OCI-LY3 (cell line): ENCODE data around the gene RAPSN.

Experiments used
- H2AFZ ChIP-seq: fragments of 200-600, 300-600 bp; shearing (Covaris generic); 2 replicates; pipeline ENCODE4 v1.6.0; 2014; ENCODE audit warnings: antibody characterized with exemption, low read depth, low read length
- H3K27ac ChIP-seq: fragments of 200-600, 300-600 bp; sonication (generic); 2 replicates; pipeline ENCODE4 v1.5.1; 2014; ENCODE audit warnings: mild to moderate bottlenecking, low read length, moderate library complexity, mixed read lengths
- H3K27me3 ChIP-seq: fragments of 200-600, 300-600 bp; sonication (generic); 2 replicates; pipeline ENCODE4 v1.6.1; 2014; ENCODE audit warnings: low read depth, low read length, mixed read lengths
- H3K36me3 ChIP-seq: fragments of 200-600, 300-600 bp; sonication (generic); replicated peaks from 2 replicates; pipeline ENCODE3; 2014; ENCODE audit warnings: low read depth, low read length, mixed read lengths
- H3K4me1 ChIP-seq: fragments of 300-600, 200-600 bp; sonication (generic); 2 replicates; pipeline ENCODE4 v1.6.1; 2014; ENCODE audit warnings: low read length, mixed read lengths
- H3K4me2 ChIP-seq: fragments of 200-600, 300-600 bp; sonication (generic); 2 replicates; pipeline ENCODE4 v1.6.1; 2014; ENCODE audit warnings: low read length, mixed read lengths
- H3K4me3 ChIP-seq: fragments of 300-600, 200-600 bp; sonication (generic); 2 replicates; pipeline ENCODE4 v1.5.1; 2014; ENCODE audit warnings: antibody characterized with exemption, mild to moderate bottlenecking, low read length, moderate library complexity
- H3K79me2 ChIP-seq: fragments of 300-600, 200-600 bp; shearing (Covaris generic); 2 replicates; pipeline ENCODE4 v1.6.1; 2014; ENCODE audit warnings: mild to moderate bottlenecking, low read length, mixed read lengths
- H3K9ac ChIP-seq: fragments of 300-600, 200-600 bp; shearing (Covaris generic); 2 replicates; pipeline ENCODE4 v1.6.0; 2014; ENCODE audit warnings: mild to moderate bottlenecking, low read length, moderate library complexity
- H3K9me3 ChIP-seq: fragments of 200-600, 300-600 bp; shearing (Covaris generic); 2 replicates; pipeline ENCODE4 v1.6.1; 2014; ENCODE audit warnings: low read length, mixed read lengths; ENCODE audit not compliant: insufficient read depth
- H4K20me1 ChIP-seq: fragments of 200-600, 300-600 bp; sonication (generic); 2 replicates; pipeline ENCODE4 v1.6.1; 2016; ENCODE audit warnings: low read length, mixed read lengths; ENCODE audit not compliant: insufficient read depth
- CTCF ChIP-seq: fragments of 200-600, 300-600 bp; sonication (generic); IDR thresholded peaks from 2 replicates; pipeline ENCODE4 v1.5.1; 2014; ENCODE audit warnings: antibody characterized with exemption, low read length, low read depth
- EZH2phosphoT487 ChIP-seq: fragments of 200-600 bp; shearing (Covaris generic); IDR thresholded peaks from 2 replicates; pipeline ENCODE4 v1.6.1; 2018; ENCODE audit warnings: antibody characterized with exemption, mixed run types, low read depth

Gene RAPSN

DNA sequence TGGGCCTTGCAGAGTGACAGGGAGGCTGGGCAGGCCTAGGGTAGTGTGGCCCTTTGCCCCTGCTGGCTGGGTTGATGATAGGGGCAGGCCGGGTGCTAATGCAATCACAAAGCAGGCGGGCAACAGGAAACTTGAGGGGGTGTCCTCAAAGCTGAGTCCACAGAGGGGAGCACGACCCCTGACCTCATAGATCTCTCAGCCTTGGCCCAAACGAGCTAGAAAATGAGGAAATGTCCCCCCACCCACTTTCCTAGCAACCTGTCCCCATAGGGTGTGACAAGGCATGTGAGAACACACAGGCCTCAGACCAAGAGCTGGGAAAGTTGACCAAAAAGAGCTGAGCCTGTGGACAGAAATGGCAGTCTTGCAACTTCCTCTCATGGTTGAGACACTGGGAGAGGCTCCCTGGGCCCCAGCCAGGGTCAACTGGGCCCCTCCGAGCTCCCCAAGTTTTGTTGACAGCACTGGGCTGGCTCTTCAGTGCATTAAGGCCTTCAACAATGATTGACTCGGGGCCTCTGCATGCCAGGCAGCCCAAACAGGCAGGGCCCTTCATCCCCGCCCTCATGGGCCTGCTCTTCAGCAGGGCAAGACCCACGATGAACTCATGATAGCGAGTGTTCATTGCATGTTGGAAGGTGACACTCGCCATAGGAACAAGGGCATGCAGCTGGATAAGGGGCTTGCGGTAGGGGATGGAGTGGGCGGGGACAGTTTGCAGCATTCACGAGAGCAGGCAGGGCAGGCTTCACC lies 60.8 kb downstream of the RAPSN start:
- H4K20me1 ChIP-seq, result no peaks in the 10 kb centered on the region

More for the DNA sequence above, 60.8 kb downstream of the RAPSN start:
- Histone ChIP-seq H3K27ac (no peak overlapping the region), H3K9me3 (no peaks in the 10 kb centered on the region), H2AFZ (no peak overlapping the region), H3K79me2 (no peaks in the 10 kb centered on the region), H3K4me2 (no peak overlapping the region), H3K9ac (no peak overlapping the region), H3K36me3 (no peaks in the 10 kb centered on the region), H3K4me3 (no peak overlapping the region), H3K4me1 (peaks cover 19% of the 10 kb centered on the region), H3K27me3 (no peaks in the 10 kb centered on the region)
- no peak for TF ChIP-seq EZH2phosphoT487
- TF ChIP-seq CTCF, result no peak
